ENCODE measurements around the gene ODC1.
A peak's percentile ranks its signal among the peaks of the same experiment; 100 is the strongest.

ODC1 gene

DNA sequence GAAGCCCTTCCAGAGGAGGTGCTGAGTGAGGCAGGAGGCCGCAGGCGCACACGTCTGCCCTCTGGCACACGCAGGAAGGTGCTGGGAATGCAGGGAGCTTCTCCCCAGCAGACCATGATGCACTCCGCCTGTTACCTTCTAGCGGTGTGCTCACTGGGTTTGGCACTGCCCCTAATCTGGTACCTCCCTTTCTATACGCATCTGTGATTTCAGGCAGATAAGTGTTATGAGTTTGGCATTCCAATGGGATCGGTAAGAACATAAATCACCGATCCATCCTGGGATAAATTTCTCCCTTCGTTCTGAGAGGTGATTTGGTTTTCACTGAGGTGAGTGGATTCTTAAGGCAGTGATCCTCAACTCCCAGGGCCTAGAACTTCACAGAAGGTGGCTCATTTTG lies 34.6 kb downstream of the ODC1 start:
- DNase-seq: no peak

DNA sequence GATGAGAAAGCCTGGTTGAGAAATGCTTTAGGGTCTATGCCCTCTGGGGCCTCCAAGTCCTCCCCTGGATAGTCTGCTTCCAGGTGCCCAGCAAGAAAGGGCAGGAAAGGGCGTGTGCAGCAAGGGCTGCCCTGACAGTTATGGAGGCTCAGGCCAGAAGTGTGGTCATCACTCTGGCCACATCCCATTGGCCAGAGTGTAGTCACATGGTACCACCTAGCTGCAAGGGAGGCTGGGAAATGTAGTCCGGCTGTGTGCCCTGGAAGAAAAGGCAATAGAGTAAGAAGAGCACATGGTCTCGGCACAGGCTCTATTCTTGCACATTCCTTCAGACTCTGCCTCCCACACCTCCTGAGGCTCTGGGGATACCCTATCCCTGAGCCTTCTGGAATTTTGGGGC lies 35.7 kb downstream of the ODC1 start:
- no peak for DNase-seq

DNA sequence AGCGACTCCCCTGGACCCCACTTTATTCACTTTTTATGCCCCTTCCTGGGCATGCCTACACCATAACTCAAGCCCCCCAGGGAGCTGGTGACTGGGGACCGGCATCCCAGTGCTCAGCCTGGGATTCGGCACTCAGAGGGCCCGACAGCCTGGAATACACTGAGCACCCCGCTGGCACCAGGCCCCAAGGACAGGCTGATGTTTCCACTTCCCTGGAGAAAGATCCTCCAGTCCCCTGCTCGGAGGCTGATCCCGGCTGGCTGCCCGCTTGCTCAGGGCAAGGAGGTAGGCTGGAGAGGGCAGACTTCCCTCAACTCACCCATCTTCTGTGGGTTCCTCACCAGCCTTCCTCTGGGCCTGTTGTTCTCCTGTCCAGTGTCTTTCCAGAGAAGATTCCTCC lies 36.6 kb downstream of the ODC1 start:
- no peak for DNase-seq

DNA sequence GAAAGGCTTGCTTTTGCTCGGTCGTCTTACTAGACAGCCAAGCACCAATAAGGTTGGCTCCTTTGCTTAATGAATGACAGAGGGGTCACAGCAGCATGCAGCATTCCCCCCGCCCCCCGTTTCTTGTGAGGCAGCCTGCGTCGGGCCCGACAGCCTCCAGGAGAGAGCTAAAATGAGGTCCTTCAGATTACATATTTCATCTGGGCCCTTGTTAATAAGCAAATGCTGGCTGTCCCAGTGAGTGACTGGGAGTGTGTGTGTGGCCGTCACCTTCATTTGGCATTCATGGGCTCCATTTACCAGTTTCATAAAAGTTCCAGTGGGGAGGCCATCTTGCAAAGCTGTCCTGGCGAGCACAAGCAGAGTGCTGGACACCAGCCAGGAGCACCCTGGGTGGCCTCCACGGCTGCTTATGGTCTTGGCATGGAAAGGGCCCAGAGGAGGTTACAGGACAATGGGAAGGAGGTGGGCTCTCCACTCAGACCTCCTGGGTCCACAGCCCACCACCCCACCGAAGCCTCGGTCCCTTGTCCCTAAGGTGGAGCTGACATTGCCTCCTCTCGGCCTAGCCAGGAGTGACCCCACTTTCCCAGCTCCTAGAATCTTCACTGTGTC lies 37.2 kb downstream of the ODC1 start:
- no peak for DNase-seq

DNA sequence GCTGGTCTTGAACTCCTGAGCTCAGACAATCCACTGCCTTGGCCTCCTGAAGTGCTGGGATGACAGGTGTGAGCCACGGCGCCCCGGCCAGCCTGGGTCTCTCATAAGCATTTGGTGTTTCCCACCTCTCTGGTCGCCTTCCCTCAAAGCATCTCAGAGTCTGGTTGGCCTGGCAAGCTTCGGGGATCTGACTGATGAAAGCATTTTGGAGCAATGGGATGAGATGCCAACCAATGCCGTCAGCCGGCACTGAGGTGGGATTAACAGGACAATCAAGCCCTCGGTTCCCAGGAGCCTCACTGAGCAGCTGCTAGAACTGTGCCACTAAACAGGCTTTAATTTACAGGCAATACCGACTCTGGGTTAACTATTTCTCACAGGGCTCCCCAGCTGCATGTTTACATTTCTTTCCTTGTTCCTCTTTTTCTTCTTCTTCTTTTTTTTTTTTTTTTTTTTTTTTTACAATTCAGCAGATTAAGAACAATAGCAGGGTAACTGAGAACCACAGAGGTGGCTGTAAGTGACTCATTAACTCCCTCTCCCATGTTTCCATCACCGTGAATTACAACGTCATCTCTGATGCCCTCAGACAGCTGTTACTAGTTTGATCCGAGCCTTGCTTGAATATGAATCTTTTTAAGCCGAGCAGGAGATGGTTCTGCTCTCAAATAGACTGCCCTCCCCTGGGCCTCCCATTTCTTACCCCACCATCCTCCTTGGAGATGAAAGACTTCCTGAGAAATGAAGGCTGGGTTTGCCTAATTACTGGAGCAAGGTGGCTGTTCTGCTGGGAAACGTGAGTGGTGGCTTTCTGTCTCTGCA lies 37.9 kb downstream of the ODC1 start:
- DNase-seq: no peak

DNA sequence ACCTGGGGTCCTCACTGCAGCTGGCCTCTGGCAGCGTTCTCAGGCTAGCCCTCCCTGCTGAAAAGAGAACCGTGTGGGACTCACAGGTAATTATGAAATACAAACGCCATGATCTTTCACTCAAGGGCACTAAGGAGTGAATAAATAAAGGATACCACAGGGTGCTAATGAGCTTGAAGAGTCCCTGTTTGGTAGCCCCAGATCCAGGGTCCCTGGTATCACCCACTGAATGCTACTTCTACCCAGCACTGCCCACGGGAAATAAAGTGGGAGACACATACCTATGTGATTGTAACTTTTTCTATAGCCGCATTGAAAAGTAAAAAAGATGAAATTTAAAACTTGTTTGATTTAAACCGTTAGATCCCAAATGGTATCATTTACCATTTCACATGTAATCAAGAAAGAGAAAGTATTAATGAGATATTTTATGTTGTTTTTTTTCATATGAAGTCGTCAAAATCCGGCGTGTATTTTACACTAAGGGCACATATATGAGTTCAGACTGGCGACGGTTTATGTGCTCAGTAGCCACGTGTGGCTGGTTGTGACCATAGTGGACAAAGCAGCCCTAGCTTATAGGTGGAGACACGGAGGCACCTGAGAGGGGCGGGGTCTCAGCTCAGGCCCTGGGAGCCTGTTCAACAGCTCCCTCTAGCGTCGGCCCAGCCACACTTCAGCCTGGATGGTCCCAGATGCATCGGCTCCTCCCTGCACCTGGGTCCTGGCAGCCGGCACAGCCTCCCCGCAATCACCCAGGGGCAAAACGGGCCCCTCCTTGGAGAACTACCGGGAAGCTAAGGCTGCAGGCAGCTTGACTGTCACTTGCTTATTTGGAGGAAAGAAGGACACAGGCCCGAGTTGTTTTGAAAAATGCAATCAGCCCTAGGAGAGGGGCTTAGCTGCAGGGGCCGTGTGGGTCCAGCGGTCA lies 39.2 kb downstream of the ODC1 start:
- DNase-seq: peak; percentile 76

DNA sequence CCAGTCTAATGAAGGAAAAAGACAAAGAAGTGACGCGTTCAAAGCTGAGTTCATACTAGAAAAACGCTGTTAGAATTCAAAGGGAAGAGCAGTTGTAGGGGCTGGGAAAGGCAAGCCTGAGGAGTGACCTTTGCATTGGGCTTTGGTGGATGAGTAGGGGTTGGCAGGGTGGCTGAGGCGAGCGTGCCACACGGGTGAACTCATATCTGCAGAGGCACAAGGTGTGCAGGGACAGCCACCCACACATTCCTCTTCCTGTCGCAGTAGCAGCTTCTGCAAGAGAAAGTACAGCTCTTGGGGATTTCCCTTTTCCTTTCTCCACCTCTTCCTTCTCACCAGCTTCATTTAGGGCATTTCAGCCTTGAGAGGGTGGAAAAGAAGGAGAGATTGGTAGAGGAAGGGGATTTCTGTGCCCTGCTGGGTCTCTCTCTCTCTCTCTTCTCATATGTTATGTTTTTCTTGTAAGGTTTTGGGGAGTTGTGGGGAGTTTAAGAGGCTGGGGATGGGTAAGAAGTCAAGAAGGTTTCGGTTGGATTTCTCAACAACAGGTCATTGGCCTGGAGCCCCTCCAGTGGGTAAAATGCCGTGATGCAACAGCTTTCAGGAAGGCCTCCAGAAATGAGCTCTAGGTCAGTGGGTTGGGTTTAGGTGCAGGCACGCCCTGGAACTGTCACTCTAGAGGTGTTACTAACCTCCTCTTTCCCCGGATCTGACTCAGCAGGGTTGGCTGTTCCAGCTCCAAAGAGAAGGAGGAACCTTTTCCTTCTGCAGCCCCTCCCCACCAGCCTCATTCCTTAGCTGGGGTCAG lies 40.1 kb downstream of the ODC1 start:
- peak; percentile 75 for DNase-seq

DNA sequence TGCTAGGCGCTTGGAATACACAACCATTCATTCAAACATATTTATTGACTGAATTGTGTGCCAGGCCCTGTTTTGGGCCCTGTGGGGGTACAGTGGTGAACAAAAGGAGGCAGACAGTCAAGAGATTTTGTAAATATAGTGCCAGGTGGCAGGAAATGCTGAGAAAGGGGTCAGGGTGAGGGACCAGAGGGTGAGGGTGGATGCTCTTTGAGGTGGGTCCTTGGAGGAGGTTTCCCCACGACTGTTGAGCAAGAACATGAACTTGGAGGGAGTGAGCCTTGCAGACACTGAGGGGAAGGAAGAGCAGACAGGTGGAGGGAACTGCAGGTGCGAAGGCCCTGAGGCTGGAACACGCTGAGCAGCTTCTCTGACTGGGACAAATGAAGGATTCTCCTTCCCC lies 40.7 kb downstream of the ODC1 start:
- no peak for DNase-seq

DNA sequence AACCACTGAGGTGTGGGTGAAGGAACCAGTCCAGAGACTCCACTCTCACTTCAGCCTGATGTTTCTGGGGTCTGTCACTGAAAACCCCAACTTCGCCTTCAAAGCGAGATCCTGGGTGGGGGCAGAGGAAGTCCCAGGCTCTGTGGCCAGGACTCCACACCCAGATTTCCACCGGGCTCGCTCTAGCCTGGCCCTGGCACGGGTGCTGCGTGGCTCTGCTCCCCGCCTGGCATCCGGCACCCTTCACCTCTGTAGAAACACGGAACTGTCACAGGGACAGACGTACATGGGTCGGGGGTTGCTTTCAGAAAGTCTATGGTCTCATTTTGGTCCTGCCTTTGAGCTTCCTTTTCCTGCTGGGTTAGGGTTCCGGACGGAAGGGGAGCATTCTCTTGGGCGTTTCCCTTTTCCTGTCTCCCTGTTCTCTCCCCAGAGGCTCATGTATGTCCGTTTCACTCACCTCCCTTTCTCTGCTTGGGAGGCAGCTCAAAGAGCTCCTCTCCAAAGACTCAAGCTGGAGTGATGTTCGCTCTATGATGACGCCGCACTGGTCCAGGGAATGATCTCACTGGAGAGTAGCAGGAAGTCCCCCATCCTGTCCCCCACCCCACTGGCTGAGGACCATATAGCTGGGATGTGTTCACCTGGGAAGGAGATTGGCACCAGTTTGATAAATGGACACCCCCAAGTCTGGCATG lies 41.5 kb downstream of the ODC1 start:
- DNase-seq: no peak

DNA sequence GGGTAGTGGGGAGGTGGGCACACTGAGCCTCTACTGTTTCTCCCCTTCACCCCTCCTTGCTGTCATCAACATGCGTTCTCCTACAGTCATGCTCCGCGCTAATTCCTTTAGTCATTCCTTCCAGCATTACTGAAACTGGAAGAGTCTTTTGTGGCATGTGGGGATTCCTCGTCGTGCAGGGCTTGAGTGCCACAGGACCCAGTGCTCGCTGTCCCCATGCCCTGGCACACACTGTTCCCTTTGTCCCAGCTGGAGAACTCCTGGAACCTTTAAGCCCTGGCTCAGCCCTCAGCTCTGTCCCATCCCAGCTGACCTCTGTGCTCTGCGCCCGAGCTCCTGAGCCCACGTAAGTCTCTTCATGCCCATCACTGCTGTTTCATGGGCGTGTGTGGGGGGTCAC lies 42.1 kb downstream of the ODC1 start:
- no peak for DNase-seq

DNA sequence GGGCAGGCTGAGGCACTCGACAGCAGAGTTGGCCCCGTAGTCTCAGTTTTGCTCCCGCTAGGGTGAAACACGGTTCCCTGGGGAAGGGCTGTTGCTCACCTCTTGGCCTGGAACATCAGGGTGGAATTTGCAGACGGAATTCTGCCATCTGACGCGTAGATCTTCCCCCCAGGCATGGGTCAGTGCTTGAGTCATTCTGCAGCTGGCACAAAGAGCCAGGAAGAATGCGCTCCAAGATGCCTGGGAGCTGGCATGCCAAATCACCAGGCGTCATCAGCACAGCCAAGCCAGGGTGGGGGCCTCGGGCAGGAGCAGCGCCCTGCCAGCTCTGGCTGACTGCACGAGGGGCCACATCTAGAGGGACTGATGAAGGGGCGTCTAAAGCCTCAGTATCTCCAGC lies 42.7 kb downstream of the ODC1 start:
- DNase-seq: no peak

DNA sequence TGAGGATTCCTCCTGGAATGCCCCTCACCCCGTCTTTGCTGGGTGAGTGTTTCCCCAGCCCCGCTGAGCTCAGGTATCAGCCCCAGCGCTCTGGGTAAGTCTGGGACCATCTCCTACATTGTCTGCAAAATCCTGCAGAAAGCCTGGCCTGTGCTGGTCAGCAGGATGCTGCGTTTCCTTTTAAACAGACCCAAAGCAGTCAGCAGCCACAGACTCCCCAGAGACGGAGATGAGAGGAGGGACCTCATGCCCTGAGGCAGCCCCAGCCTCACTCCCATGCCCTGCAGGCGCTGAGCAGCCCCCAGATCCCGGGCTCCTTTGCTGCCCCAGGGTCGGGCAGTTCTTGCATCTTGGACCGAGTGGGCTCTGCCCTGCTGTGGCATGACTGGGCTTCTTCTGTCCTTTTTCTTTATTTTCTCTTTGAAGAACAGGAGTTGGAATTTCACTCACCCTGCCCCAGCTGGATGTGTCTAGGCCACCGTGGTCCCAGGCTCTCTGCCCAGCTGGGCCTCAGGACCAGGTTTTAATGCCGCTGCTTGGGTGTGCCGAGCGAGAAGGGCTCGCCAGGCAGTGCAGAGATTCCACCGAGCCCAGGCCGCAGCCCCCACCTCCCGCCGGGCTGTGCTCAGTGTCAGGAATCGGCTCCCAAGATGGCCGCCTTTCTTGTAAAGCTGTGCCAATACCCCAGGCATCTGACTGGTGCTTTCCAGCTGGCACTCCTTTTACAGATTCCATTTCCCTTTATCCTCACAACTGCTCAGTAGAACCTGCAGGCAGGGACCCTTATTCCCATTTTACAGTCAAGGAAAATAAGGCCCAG lies 43.6 kb downstream of the ODC1 start:
- no peak for DNase-seq

DNA sequence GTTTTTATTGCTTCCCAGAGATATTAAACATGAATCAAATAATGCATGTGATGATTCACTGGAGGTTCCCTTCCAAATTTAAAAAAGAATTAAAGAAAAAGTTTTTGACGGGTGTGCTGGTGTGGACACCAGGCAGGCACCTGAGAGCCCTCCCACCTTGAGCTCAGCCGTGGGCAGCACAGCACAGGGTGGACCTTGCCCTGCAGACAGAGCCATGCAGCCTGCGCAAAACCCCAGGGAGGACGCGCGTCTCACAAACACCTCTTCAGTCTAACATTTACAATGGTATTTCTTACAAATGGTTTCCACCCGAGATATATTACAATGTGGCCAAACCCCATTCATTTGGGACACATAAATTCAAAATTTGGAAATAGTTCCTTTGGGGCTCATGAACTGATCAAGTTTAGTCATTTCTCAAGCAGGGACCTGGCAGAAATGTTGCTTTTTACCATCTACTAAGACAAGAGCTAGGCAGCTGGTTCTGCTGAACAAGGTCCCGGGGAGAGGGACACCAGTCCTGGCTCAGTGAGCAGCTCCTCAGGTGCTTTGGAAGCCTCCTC lies 45.4 kb downstream of the ODC1 start:
- no peak for DNase-seq

DNA sequence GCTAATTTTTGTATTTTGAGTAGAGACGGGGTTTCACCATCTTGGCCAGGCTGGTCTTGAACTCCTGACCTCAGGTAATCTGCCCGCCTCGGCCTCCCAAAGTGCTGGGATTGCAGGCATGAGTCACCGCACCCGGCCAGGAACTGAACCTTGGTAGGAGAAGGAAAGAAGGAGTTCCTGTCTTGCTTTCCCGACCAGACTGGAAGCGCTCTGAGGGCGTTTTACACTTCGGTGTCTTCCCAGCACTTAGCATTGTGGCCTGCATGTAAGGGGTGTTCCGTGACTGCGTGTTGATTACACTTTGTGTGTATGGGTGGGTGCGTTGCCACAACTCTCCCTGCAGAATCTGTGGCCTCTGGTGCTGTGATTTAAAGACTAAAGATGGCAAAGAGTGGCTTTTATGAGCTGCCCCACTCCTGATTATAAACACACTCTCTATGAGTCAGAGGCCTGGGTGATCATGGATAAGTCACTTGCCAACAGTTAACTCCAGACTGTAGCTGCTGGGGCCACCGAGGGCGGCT lies 46.0 kb downstream of the ODC1 start:
- no peak for DNase-seq

DNA sequence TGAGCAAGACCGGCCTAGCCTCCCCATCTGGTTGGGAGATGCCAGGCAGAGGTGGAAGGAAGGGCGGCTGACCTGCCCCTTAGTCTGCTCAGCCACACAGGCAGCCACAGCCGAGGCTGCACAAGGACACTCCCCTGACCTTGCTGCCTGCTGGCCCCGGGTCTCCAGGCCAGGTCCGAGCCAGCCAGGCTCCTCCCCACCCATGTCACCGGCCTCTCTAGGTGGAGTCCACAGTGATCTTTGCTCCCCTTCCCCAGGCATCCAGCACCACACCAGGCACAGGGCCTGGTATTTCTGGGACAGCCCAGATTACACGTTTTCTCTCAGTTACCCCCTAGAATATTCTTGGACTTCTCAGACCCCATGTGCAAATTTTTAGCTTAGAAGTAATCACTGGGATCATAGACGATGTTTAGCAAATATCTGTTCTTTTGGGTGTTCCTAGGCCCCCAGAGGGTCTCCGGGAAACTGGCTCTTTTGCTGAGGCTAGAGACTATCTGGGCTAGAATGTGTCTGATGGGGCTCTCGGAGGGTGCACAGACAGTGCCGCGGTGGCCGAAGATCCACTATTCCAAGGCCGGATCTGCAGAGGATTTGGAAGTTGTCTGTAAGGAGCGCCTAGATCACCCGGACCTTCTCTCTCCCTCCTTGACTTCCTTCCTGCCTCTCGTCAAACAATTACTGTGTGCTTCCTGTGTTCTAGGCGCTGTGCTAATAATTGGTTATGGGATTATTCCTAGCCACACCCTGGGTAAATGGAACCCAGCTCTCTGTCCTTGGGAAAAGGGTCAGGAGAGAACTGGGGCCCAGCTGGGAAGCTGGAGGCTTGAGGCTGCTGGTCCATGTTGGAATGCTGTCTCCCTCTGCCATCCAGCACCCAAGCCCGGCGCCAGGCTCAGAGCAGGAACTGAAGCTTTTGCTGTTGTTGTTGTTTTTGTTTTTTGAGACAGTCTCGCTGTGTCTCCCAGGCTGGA lies 46.9 kb downstream of the ODC1 start:
- DNase-seq: no peak

DNA sequence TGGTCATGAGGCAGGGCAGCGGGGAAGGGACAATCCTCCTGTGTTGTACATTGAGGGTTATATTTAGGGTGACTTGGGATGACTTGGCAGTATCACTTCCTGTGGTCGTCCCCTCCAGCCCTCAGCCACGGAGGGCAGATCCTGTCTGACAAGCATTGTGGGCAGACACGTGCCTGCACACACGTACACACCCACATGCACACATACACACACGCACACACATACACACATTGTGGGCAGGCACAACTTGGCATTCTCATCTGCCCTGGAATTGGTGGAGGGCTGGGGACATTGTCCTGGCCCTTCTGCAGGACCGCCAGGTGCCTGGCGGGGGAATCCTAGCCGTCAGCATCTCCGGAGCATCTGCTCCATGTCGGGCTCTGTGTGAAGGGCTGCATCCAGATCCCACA lies 47.6 kb downstream of the ODC1 start:
- DNase-seq: no peak

DNA sequence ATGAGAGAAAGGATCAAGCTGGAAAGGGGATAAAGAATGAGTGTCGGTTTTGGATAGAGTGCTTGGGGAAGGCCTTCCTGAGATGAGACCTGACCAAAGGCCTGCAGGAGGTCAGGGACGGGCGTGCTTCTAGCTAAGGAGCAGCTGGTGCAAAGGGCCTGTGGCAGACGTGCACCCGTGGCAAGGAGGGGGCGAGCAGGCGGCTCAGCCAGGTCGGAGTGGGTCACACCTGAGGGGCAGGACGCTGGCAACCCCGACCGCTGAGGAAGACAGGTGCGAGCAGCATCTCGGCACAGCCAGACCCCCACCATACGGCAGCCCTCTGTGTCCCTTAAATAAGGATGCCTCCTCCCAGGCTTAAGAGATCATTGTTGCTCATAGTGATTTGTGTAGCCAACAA lies 48.1 kb downstream of the ODC1 start:
- DNase-seq: no peak

DNA sequence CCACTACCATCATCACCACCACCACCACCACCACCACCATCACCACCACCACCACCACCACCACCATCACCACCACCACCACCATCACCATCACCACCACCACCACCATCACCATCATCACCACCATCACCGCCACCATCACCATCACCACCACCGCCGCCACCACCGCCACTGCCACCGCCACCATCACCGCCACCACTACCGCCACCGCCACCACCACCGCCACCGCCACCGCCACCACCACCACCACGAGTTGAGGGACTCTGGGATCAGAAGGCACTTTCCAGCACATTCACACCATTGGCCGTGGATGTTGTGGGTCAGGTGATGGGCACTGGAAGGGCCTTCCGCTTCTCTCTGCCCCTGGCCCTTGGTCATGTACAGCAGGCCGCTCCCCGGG lies 48.8 kb downstream of the ODC1 start:
- DNase-seq: no peak

DNA sequence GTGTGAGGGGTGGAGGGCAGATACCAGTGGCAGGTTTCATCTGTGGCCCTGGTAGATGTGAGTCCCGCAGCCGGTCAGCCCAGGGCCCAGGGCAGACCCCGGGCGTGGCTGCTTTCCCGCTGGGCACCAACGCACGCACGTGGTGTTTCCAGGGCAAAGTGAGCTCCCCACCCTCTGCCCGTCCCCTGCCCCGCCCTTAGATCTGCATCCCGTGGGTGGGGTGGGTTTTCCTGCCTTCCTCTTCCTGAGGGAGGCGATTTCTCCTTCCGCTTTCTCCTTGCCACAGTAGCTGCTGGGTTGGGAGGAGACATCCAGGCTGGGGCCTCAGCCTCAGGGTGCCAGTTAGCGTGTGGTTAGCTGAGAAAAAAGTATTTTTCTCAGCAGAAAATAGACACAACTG lies 49.6 kb downstream of the ODC1 start:
- DNase-seq: no peak
